VCaP (cell line): ENCODE results near the gene CD163.

ENCODE experiments used
- H3K27ac ChIP-seq: fragments of 450-650 bp; 2 replicates; pipeline ENCODE4 v1.5.1; 2017
- TF ChIP-seq, protein P1 (sequence below): fragments of 450-650 bp; conservative IDR thresholded peaks from 2 replicates; pipeline ENCODE4 v1.5.1; 2017; ENCODE audit warnings: mild to moderate bottlenecking, moderate library complexity

The CD163 gene

DNA sequence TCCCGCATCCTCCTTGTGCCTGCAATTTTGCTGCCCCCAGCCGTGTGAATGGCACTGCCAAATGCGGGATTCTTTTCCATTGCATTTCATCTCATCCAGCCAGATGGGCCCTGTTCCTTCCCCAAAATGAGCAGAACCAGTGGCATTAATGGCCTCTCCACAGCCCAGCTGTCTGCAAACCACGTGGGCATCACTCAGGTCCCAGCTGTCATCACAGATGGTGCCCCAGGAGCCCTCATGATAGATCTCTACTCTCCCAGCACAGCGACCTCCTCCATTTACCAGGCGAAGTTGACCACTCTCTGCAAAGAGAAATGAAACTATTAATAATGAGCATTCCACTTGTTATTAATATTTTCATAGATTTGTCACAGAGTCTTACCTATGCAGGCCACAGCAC lies 17.1 kb downstream of the CD163 start:
- TF ChIP-seq, protein P1, sequence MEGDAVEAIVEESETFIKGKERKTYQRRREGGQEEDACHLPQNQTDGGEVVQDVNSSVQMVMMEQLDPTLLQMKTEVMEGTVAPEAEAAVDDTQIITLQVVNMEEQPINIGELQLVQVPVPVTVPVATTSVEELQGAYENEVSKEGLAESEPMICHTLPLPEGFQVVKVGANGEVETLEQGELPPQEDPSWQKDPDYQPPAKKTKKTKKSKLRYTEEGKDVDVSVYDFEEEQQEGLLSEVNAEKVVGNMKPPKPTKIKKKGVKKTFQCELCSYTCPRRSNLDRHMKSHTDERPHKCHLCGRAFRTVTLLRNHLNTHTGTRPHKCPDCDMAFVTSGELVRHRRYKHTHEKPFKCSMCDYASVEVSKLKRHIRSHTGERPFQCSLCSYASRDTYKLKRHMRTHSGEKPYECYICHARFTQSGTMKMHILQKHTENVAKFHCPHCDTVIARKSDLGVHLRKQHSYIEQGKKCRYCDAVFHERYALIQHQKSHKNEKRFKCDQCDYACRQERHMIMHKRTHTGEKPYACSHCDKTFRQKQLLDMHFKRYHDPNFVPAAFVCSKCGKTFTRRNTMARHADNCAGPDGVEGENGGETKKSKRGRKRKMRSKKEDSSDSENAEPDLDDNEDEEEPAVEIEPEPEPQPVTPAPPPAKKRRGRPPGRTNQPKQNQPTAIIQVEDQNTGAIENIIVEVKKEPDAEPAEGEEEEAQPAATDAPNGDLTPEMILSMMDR = no peak
- no peak overlapping the region for H3K27ac ChIP-seq

DNA sequence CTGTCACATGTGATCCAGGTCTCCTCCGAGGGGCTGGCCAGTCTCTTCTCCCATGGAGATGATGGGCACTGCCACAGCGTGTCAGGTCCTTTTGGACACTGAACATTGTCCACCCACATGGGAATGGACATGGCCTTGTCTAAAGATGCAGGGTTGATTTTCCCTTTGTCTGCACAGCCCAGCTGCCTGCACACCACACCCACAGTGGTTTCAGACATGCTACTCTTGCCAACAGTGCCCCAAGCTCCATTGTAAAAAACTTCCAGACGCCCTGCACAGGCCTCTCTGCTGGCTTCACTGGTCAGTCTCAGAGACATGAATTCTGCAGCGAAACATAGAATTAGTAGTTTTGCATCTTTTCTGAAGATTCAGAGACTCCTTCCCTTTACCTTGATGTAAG lies 18.5 kb downstream of the CD163 start:
- H3K27ac ChIP-seq = no peak overlapping the region
- TF ChIP-seq, protein P1 = no peak

DNA sequence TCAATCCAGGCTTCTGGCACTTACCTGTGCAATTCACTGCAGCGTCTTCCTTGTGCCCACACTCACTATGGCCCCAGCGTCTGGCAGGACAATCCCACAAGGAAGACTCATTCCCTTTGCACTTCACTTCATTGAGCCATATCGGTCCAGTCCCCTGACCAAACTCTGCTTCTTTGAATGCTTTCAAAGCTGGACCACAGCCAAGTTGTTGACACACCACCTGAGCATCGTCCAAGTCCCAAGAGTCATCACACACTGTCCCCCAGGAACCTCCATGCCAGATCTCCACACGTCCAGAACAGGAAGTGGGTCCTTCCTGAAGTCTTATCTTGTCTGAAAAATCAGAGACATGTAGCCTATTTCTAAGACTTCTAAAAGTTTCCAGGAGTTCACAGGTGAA lies 20.2 kb downstream of the CD163 start:
- TF ChIP-seq, protein P1 = no peak
- H3K27ac ChIP-seq = no peak overlapping the region; the same call in 1 of the 2 replicates

DNA sequence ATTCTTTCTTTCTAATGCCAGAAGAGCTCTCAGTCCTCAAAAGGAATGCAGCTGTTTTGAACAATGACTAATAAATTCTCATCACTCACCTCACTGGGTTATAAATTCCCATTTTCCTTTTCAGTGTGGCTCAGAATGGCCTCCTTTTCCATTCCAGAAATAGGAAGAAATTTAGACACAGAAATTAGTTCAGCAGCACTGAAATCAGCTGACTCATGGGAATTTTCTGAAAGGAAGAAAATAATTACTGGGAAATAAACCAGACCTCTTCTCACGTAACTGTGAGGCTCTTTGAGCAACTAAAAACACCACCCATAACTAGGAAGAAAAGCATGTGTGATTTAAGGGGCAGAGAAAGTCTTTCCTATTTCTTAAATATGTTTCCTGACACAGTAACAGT lies 23.8 kb downstream of the CD163 start:
- TF ChIP-seq, protein P1 = no peak
- H3K27ac ChIP-seq = no peak overlapping the region

DNA sequence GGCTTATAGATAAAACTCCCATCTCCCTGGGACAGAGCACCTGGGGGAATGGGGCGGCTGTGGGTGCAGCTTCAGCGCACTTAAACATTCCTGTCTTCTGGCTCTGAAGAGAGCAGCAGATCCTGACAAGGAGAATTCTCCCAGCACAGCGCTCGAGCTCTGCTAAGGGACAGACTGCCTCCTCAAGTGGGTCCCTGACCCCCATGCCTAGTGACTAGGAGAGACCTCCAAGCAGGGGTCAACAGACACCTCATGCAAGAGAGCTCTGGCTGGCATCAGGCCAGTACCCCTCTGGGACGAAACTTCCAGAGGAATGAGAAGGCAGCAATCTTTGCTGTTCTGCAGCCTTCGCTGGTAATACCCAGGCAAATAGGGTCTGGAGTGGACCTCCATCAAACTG lies 31.5 kb downstream of the CD163 start:
- H3K27ac ChIP-seq = no peak overlapping the region

DNA sequence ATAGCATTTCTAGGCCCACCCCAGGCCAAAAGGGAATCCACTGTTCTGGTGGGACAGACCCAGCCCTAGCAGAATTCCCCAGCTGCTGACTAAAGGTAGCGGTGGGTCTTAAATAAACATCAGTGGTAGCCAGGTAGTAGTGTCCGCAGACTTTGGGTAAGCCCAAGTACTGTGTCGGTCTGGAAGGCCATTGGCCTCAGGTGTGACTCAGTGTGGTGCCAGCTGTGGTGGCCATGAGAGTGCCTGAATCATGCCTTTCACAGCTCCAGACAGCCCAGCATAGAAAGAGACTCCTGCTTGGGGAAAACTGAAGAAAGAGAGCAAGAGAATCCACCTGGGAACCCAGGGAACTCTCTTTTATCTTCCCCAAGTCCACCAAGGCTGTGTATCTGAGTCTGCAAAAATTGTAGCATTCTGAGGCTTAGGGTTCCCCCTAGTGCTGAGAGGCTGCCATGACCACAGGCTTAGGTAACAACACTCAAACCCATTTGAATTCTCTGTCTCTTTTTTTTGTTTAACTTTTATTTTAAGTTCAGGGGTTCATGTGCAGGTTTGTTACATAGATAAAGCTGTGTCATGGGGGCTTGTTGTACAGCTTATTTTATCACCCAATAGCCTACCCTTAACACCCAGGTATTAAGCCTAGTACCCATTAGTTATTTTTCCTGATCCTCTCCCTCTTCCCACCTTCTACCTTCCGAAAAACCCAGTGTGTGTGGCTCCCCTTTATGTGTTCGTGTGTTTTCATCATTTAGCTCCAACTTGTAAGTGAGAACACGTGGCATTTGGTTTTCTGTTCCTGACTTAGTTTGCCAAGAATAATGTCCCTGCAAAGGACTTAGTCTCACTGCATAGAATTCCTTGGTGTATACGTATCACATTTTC lies 43.0 kb downstream of the CD163 start:
- TF ChIP-seq, protein P1 = peak; percentile 95
- peak overlapping the region; percentile 55 for H3K27ac ChIP-seq

More for the DNA sequence above, 31.5 kb downstream of the CD163 start:
- TF ChIP-seq, protein P1 = no peak

DNA sequence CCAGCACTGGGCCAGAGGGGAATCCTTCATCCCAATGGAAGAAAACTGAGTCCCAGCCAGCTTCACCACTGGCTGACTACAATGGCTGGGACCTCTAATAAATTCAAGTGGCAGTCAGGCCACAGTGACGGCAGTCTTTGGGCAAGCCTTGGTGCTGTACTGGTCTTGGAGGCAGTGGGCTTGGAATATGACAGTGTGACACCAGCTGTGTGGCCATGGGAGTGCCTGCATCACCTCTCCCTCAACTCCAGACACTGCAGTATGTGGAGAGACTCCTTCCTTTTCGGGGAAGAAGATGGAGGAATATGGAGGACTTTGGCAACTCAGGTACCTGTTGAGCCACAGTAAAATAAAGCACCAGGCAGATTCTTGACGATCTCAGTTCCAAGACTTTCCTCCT lies 43.6 kb downstream of the CD163 start:
- TF ChIP-seq, protein P1 = no peak
- peak overlapping the region; percentile 55 for H3K27ac ChIP-seq
